GM18867 (cell line): ENCODE data around the gene FBXO47.
"Not testable (repeated sequence)": the region's sequence is repeated elsewhere in the genome, so short reads cannot be mapped to it uniquely, and the experiment has no call there.

Experiments
- ATAC-seq: cut with Tn5 transposase; IDR thresholded peaks from one replicate; pipeline ENCODE4 v1.9.1; 2021; ENCODE audit warnings: mild to moderate bottlenecking, moderate library complexity; ENCODE audit not compliant: unreplicated experiment

FBXO47 gene

DNA sequence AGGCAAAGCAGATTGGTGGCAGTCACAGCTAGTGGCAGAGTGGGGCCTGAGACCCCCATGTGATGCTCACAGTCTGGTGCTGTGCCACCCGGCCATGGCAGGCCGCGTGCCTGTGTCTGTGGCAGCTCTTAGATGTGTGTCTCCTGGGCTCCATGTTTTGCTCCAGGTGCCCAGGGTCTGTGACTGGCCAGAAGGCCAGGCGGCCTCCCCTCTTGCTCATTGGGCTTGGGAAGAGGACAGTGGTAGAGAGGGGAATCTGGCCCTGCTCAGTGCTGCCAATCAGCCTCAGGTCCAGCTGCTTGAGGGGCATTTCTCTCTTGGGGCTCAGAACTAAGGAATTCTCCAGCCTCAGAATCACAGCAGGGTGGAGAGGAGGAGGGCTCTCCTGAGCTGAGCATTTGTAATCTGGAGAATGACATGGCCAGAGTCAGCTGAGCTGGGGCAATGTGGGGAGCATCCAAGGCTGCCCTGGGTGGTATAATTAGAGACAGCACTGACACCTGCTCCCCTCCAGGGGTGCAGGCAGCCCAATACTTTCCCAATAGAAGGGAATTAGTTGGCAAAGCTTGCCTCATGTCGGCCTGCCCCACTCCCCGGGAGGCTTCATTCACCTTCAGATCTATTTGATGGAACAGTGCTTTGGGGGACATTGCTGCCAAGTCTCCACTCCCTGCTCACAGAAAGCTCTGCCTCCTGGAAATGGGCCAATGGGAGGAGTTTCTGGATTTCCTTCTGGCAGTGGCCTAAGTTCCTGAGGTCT lies 44.5 kb downstream of the FBXO47 start:
- no peak for ATAC-seq

- ATAC-seq = no peak
Observed at GRCh38 chr17:38921756-38922411, 45.3 kb downstream of the FBXO47 start.

GRCh38 chr17:38920374-38921291 lies 46.6 kb downstream of the FBXO47 start:
- no peak for ATAC-seq

DNA sequence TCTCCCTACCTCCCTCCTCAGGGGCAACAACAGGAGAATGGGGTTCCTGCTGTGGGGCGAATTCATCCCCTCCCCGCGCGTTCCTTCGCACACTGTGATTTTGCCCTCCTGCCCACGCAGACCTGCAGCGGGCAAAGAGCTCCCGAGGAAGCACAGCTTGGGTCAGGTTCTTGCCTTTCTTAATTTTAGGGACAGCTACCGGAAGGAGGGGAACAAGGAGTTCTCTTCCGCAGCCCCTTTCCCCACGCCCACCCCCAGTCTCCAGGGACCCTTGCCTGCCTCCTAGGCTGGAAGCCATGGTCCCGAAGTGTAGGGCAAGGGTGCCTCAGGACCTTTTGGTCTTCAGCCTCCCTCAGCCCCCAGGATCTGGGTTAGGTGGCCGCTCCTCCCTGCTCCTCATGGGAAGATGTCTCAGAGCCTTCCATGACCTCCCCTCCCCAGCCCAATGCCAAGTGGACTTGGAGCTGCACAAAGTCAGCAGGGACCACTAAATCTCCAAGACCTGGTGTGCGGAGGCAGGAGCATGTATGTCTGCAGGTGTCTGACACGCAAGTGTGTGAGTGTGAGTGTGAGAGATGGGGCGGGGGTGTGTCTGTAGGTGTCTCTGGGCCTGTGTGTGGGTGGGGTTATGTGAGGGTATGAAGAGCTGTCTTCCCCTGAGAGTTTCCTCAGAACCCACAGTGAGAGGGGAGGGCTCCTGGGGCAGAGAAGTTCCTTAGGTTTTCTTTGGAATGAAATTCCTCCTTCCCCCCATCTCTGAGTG lies 47.7 kb downstream of the FBXO47 start:
- ATAC-seq = no peak

GRCh38 chr17:38918916-38919315 lies 48.3 kb downstream of the FBXO47 start:
- no peak for ATAC-seq

DNA sequence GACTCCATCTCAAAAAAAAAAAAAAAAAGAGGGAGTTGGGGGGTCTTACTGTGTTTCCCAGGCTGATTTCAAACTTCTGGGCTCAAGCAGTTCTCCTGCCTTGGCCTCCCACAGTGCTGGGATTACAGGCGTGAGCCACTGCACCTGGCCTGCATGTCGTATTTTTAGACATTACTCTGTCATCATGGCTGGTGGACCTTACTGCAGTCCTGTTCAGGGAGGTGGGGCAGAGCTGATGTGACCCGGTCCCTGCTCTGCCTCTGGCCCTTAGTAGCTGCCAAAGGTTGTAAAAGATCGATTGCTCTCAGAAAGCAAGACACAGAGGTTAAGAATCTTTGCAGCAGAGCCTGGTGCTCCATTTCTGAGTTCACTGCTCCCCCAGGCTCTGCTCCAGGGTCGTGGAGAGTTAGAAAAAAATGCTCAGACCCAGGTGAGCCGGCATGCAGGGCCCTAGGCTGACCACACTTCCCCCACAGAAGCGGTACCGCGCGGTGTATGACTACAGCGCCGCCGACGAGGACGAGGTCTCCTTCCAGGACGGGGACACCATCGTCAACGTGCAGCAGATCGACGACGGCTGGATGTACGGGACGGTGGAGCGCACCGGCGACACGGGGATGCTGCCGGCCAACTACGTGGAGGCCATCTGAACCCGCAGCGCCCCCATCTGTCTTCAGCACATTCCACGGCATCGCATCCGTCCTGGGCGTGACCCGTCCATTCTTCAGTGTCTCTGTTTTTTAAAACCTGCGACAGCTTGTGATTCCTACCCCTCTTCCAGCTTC lies 48.9 kb downstream of the FBXO47 start:
- ATAC-seq = no peak

- ATAC-seq = no peak
Observed at GRCh38 chr17:38917259-38917658, 49.9 kb downstream of the FBXO47 start.

DNA sequence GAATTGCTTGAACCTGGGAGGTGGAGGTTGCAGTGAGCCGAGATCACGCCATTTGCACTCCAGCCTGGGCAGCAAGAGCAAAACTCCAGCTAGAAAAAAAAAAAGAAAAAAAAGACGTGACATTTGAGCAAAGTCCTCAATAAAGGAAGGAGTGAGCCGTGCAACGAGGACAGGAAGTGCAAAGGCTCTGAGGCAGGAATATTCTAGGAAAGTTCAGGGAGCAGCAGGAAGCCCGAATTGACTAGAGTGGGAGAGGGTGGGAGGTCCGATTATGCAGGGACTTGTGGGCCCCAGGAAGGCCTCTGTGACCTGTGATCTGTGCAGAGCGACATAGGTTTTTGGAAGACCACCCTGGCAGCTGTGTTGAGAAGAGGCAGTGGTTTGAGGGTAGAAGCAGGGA lies 50.4 kb downstream of the FBXO47 start:
- no peak for ATAC-seq

DNA sequence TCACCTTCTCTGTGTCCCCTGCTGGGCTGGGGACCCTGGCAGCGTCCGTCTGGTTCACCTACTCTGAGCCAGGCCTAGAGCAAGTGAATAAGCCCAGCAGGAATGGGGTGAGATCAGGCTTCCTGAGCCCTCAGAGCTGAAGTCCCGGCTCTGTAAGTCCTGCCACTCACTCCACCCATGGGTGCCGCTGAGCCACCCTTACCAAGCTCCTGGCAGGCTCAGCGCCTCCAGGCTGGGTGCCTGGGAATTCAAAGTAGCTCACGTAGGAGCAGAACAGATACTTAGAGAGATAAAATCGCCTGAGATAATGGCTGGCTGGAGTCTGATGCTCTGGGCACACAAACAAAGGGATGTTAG lies 51.6 kb downstream of the FBXO47 start:
- no peak for ATAC-seq

- no peak for ATAC-seq
Observed at GRCh38 chr17:38914741-38915638, 52.2 kb downstream of the FBXO47 start.

DNA sequence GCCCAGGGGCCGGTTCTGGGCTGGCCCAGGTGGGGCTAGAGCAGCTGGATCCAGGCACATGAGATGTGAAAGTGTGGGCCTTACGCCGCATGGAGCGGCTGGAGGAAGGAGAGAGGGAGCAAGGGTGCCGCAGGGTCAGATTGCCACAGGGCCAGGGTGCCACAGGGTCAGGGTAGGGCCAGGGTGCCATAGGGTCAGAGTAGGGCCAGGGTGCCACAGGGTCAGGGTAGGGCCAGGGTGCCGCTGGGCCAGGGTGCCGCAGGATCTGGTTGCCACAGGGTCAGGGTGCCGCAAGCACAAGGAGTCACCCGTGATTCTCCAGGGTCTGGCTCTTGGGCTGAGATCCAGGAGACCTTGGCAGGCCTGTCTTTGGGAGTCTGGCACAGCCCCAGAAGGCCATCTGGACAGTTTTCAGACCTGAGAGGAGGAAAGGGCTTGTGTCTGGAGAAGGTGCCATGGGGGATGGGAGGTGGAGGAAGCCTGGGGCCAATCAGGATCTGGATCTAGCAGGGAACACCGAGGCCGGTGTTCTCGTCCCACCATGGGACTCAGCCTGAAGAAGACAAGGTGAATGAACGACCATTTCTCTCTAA lies 54.9 kb downstream of the FBXO47 start:
- no peak for ATAC-seq

DNA sequence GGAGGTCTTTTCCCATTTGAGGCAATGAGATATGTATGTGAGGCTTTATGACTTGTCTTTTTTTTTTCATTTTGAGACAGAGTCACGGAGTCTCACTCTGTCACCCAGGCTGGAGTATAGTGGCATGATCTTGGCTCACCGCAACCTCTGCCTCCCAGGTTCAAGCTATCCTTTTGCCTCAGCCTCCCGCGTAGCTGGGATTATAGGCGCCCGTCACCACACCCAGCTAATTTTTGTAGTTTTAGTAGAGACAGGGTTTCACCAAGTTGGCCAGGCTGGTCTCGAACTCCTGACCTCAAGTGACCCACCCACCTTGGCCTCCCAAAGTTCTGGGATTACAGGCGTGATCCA lies 55.5 kb downstream of the FBXO47 start:
- ATAC-seq = not testable (repeated sequence)

DNA sequence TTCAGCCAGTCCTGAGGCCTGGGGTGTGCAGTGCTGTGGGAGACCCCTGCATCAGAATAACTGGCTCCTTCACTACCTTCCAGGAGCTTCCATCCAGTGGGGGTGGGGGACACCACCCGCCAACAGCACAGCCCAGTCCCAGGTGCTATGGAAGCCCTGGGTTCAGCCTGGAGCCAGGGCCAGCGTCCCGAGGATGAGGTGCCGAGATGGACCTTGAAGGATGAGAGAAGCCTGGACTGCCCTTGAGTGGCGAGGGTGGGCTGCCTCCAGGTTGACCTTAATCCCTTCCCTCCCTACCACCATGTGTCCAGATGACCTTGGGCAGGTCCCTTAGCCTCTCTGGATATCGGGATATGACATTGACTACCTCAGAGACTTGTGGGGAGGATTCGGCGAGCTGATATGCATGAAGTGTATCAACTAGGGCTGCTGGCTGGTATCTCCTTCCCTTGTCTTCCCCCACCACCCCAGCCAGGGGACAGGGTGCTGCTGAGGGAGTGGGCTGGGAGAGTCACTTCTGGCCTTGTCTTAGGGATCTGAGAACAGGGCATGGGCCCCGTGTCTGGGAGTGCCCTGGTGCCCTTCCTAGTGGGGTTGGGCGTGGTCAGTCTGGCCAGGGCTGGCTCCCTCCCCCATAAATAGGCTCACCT lies 56.0 kb downstream of the FBXO47 start:
- no peak for ATAC-seq

DNA sequence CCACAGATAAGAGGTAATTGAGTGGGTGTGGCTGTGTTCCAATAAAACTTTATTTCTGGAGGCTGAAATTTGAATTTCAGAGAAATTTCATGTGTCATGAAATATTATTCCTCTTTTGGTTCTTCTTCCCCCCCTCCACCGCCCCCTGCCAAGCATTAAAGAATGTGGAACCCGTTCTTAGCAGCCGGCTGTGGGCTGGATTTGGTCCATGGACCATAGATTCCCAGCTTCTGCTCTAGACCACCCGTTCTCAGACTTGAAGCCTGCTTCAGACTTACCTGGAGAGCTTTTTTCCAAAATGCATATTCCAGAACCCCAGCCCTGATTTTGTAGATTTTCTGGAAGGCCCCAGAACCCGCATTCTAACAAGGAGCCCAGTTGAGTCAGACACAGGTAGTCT lies 56.9 kb downstream of the FBXO47 start:
- no peak for ATAC-seq

- ATAC-seq = no peak
Observed at GRCh38 chr17:38908676-38909181, 58.5 kb downstream of the FBXO47 start.

DNA sequence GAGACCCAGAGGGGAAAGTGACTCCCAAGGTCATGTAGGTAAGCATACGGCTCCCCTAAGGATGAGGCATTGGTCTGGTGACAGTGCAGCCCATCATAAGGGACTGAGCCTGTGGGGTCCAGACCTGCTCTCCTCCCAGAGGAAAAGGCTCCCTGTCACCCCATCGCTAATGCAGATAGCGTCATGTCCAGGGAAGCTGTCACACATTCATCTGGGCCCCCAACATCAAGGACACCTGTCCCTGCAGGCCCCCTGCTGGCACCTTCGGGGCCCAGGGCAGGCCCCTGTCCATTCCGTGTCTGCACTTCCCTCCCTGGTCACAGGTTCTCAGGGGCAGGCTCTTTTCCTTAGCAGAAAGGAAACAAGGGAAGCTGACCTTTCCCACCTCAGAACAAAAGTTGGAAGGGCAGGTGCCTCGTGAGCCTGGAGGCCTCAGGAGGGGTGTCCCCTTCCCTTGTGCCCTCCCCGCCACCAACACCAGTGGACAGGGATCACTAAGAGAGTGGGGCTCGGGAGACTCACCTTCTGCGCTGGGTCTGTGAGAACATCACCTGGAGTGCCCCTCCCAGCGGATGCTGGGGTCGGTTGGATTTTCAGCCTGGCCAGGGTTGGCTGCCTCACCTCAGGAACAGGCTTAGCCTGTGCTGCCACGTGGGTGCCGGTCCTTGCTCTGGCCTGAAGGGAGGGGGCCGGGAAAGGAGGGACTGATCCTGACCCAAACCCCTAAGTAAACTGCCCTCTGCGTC lies 59.1 kb downstream of the FBXO47 start:
- ATAC-seq = no peak

DNA sequence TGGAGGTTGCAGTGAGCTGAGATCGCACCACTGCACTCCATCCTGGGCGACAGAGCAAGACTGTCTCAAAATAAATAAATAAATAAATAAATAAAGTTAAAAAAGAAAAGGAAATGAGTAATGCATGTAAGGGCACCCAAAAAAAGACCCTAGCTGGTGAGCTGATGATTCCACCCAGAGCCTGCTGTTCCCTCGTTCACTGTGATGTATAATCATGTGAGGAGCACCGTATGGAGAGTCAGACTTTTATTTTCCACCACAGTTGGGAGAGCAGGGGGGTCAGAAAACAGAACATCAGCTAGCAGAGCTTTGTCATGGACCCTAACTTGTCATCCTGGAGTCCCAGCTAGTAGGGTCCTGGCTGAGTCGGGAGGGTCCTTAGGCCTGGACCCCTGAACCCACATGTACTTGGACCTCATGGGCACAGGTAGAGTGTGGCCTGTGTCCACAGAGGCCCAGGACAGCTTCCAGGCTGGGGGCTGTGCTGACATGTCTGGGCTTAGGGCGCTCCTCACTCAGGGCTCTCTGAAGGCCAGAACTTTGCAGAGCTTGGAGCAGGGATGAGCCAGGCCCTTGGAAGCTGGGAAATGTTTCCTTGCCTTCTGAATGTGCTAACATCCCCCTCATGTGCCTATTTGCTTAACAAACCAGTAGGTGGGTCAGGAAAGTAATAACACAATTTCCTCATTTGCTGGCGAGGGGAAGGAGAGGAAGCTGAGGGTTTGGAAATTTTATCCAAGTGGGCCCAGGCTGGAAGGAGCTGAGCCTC lies 60.6 kb downstream of the FBXO47 start:
- no peak for ATAC-seq
